Measurements from ENCODE around the gene MAGOHB.
"Not testable (repeated sequence)": the region's sequence is repeated elsewhere in the genome, so short reads cannot be mapped to it uniquely, and the experiment has no call there.

MAGOHB gene

GRCh38 chr12:10612110-10612509 lies 1.3 kb downstream of the MAGOHB start:
- DNase-seq (ENCODE audit: low spot score) = no peak

- DNase-seq (ENCODE audit: low spot score) = not testable (repeated sequence)
These were observed 2.2 kb downstream of the MAGOHB start for GRCh38 chr12:10611258-10611657.

- DNase-seq (ENCODE audit: low spot score) = no peak
These were observed 3.2 kb downstream of the MAGOHB start for GRCh38 chr12:10610188-10610587.

- DNase-seq (ENCODE audit: low spot score) = no peak
These were observed 5.4 kb downstream of the MAGOHB start for GRCh38 chr12:10607885-10608458.

- DNase-seq (ENCODE audit: low spot score) = no peak
These were observed 11.5 kb downstream of the MAGOHB start for GRCh38 chr12:10601860-10602259.

- DNase-seq (ENCODE audit: low spot score) = no peak
These were observed 12.4 kb downstream of the MAGOHB start for GRCh38 chr12:10600988-10601387.

- DNase-seq (ENCODE audit: low spot score) = no peak
These were observed 17.5 kb downstream of the MAGOHB start for GRCh38 chr12:10595881-10596280.

- DNase-seq (ENCODE audit: low spot score) = no peak
These were observed 22.4 kb downstream of the MAGOHB start for GRCh38 chr12:10590966-10591365.

- no peak for DNase-seq (ENCODE audit: low spot score)
These were observed 29.0 kb downstream of the MAGOHB start for GRCh38 chr12:10584415-10584814.

- no peak for DNase-seq (ENCODE audit: low spot score)
These were observed 30.7 kb downstream of the MAGOHB start for GRCh38 chr12:10582704-10583103.

GRCh38 chr12:10582133-10582532 lies 31.3 kb downstream of the MAGOHB start:
- not testable (repeated sequence) for DNase-seq (ENCODE audit: low spot score)

GRCh38 chr12:10574307-10574706 lies 39.1 kb downstream of the MAGOHB start:
- no peak for DNase-seq (ENCODE audit: low spot score)

- not testable (repeated sequence) for DNase-seq (ENCODE audit: low spot score)
These were observed 41.4 kb downstream of the MAGOHB start for GRCh38 chr12:10572021-10572490.

- DNase-seq (ENCODE audit: low spot score) = no peak
These were observed 42.3 kb downstream of the MAGOHB start for GRCh38 chr12:10571141-10571540.

GRCh38 chr12:10567813-10568212 lies 45.6 kb downstream of the MAGOHB start:
- DNase-seq (ENCODE audit: low spot score) = no peak

GRCh38 chr12:10563966-10564365 lies 49.4 kb downstream of the MAGOHB start:
- DNase-seq (ENCODE audit: low spot score) = no peak

- DNase-seq (ENCODE audit: low spot score) = no peak
These were observed 50.4 kb downstream of the MAGOHB start for GRCh38 chr12:10563002-10563401.

- DNase-seq (ENCODE audit: low spot score) = peak; percentile 58
These were observed 51.0 kb downstream of the MAGOHB start for GRCh38 chr12:10562306-10562933.

- no peak for DNase-seq (ENCODE audit: low spot score)
These were observed 54.2 kb downstream of the MAGOHB start for GRCh38 chr12:10559244-10559643.

GRCh38 chr12:10558789-10559188 lies 54.6 kb downstream of the MAGOHB start:
- no peak for DNase-seq (ENCODE audit: low spot score)

- no peak for DNase-seq (ENCODE audit: low spot score)
These were observed 55.1 kb downstream of the MAGOHB start for GRCh38 chr12:10558301-10558700.

GRCh38 chr12:10557766-10558165 lies 55.6 kb downstream of the MAGOHB start:
- no peak for DNase-seq (ENCODE audit: low spot score)

- DNase-seq (ENCODE audit: low spot score) = no peak
These were observed 56.1 kb downstream of the MAGOHB start for GRCh38 chr12:10557329-10557728.
